Measurements from ENCODE around the gene AHCTF1.
"Not testable (repeated sequence)": the region's sequence is repeated elsewhere in the genome, so short reads cannot be mapped to it uniquely, and the experiment has no call there.

AHCTF1 gene

GRCh38 chr1:246815693-246816270 lies 116.0 kb downstream of the AHCTF1 start:
- Histone ChIP-seq H3K4me3 (no peak overlapping the region), H3K27ac (no peak overlapping the region)
- DNase-seq (ENCODE audit: low spot score), result no peak
- no peak for TF ChIP-seq CTCF (IDR thresholded peaks at IDR 0.05)

GRCh38 chr1:246814890-246815289 lies 116.9 kb downstream of the AHCTF1 start:
- DNase-seq (ENCODE audit: low spot score), result no peak
- Histone ChIP-seq H3K4me3 (no peak overlapping the region), H3K27ac (no peak overlapping the region)
- TF ChIP-seq CTCF (IDR thresholded peaks at IDR 0.05), result no peak

- DNase-seq (ENCODE audit: low spot score); H3K4me3 ChIP-seq; H3K27ac ChIP-seq: not testable (repeated sequence)
Observed at GRCh38 chr1:246813325-246813724, 118.4 kb downstream of the AHCTF1 start.

GRCh38 chr1:246811985-246812384 lies 119.8 kb downstream of the AHCTF1 start:
- TF ChIP-seq CTCF (IDR thresholded peaks at IDR 0.05), result no peak
- H3K27ac ChIP-seq, result no peak overlapping the region
- DNase-seq (ENCODE audit: low spot score), result no peak

GRCh38 chr1:246809473-246809872 lies 122.3 kb downstream of the AHCTF1 start:
- Histone ChIP-seq H3K4me3 (no peak overlapping the region), H3K27ac (no peak overlapping the region)
- no peak for DNase-seq (ENCODE audit: low spot score)
- TF ChIP-seq CTCF (IDR thresholded peaks at IDR 0.05), result no peak

More at GRCh38 chr1:246811985-246812384, 119.8 kb downstream of the AHCTF1 start:
- no peak overlapping the region for H3K4me3 ChIP-seq

- no peak overlapping the region for H3K27ac ChIP-seq
- no peak for DNase-seq (ENCODE audit: low spot score)
- no peak overlapping the region for H3K4me3 ChIP-seq
- TF ChIP-seq CTCF (IDR thresholded peaks at IDR 0.05), result no peak
Observed at GRCh38 chr1:246805135-246805716, 126.5 kb downstream of the AHCTF1 start.

GRCh38 chr1:246803883-246804282 lies 127.9 kb downstream of the AHCTF1 start:
- DNase-seq (ENCODE audit: low spot score), result no peak
- no peak overlapping the region for H3K4me3 ChIP-seq
- H3K27ac ChIP-seq, result no peak overlapping the region
- TF ChIP-seq CTCF (IDR thresholded peaks at IDR 0.05), result no peak
